K562 (cell line): Measurements from ENCODE around the gene ABR. TPM values are rescaled to one million over a fixed set of nuclear protein-coding genes. Genes with fewer than 3 reads are reported as not detected.

ENCODE experiments used
- ATAC-seq: fragments of 200-7000 bp; cut with Tn5 transposase; 3 replicates; pipeline ENCODE4 v1.9.1; 2020; ENCODE audit warnings: moderate library complexity
- BruUV-seq: library from RNA; stranded (reverse); fragments of 400-500 nt; replicated peaks from 2 replicates; lab custom pipeline; 2021; lab: Mats Ljungman, UMichigan
- CTCF ChIA-PET: fragments of 300-600 bp; formaldehyde crosslinking; extraction: SDS; loops from one replicate; lab custom pipeline; 2021; ENCODE audit warnings: low intra/inter-chr PET ratio; lab: Yijun Ruan, JAX
- POLR2A ChIA-PET: fragments of 300-600, 350-650 bp; sonication (Branson Sonifier 250); formaldehyde crosslinking; extraction: SDS; loops from one replicate; lab custom pipeline; 2021; ENCODE audit warnings: antibody characterized with exemption, inconsistent platforms; lab: Yijun Ruan, JAX
- DNase-seq, 4 experiments: peaks; one replicate each; pipeline versions ENCODE4 v3.0.0 to v3.0.0-alpha.2; 2011 to 2018; ENCODE audit warnings: low spot score in 3 of 4, mixed read lengths in 3 of 4; ENCODE audit errors: extremely low read depth in 1 of 4
- FAIRE-seq: peaks from 2 replicates; lab custom pipeline; 2011; peaks lifted over from hg19 to GRCh38; lab: Jason Lieb, UNC
- H2AFZ ChIP-seq: 2 replicates; pipeline ENCODE4 v1.6.0; 2011; ENCODE audit warnings: low read depth, low read length, control low read depth, inconsistent platforms
- H3K27ac ChIP-seq: fragments of 200-600 bp; 3 replicates; pipeline ENCODE4 v1.8.0; 2011; ENCODE audit warnings: low read depth, mild to moderate bottlenecking, control low read depth, inconsistent platforms, low read length, moderate library complexity, mixed read lengths; ENCODE audit errors: extremely low read depth
- H3K27me3 ChIP-seq, 2 experiments: fragments of 300-600 bp in 1 of 2; 2 replicates in 1 of 2; 3 replicates in 1 of 2; pipeline versions ENCODE4 v1.6.0 to v1.8.0; 2011; ENCODE audit warnings: inconsistent platforms in 2 of 2, low read length in 2 of 2, mild to moderate bottlenecking in 1 of 2, mixed read lengths in 1 of 2, moderate library complexity in 1 of 2; ENCODE audit not compliant: control insufficient read depth in 2 of 2, insufficient read depth in 2 of 2
- H3K36me3 ChIP-seq: fragments of 300-600 bp; 3 replicates; pipeline ENCODE4 v1.8.0; 2011; ENCODE audit warnings: mild to moderate bottlenecking, low read length, inconsistent platforms; ENCODE audit not compliant: control insufficient read depth, insufficient read depth
- H3K4me1 ChIP-seq, 2 experiments: fragments of 200-600 bp in 1 of 2; replicated peaks in 1 of 2; 2 replicates in 1 of 2; 3 replicates in 1 of 2; pipeline versions ENCODE4 v1.5.1 to v1.8.0; 2011; ENCODE audit warnings: inconsistent platforms in 2 of 2, low read length in 2 of 2, mild to moderate bottlenecking in 1 of 2, mixed read lengths in 1 of 2, moderate library complexity in 1 of 2; ENCODE audit not compliant: control insufficient read depth in 2 of 2, insufficient read depth in 2 of 2
- H3K4me2 ChIP-seq: 2 replicates; pipeline ENCODE4 v1.6.1; 2011; ENCODE audit warnings: low read length, control low read depth, inconsistent platforms, mixed read lengths; ENCODE audit not compliant: insufficient read depth
- H3K4me3 ChIP-seq: fragments of 200-600 bp; sonication (generic), shearing (Covaris generic); 2 replicates; pipeline ENCODE4 v1.5.1; 2016; ENCODE audit warnings: control low read depth, inconsistent platforms
- H3K79me2 ChIP-seq: fragments of 200-600 bp; 3 replicates; pipeline ENCODE4 v1.8.0; 2011; ENCODE audit warnings: low read length, inconsistent platforms; ENCODE audit not compliant: control insufficient read depth, insufficient read depth
- H3K9ac ChIP-seq, 2 experiments: 2 replicates each; pipeline versions ENCODE4 v1.6.0 to v1.6.1; 2011; ENCODE audit warnings: low read depth in 2 of 2, low read length in 2 of 2, control low read depth in 1 of 2, inconsistent platforms in 1 of 2, mild to moderate bottlenecking in 1 of 2, mixed read lengths in 1 of 2; ENCODE audit not compliant: insufficient read depth in 1 of 2
- H3K9me1 ChIP-seq: one replicate; pipeline ENCODE4 v1.6.0; 2011; ENCODE audit warnings: inconsistent platforms, mild to moderate bottlenecking, low read length, moderate library complexity; ENCODE audit not compliant: control insufficient read depth, insufficient read depth
- H3K9me3 ChIP-seq: replicated peaks from 2 replicates; pipeline ENCODE4 v1.5.1; 2011; ENCODE audit warnings: low read depth, low read length, inconsistent platforms; ENCODE audit not compliant: control insufficient read depth, insufficient read depth
- H4K20me1 ChIP-seq: replicated peaks from 2 replicates; pipeline ENCODE4 v1.6.1; 2011; ENCODE audit warnings: low read length, inconsistent platforms, mixed read lengths; ENCODE audit not compliant: control insufficient read depth, insufficient read depth
- ARID2 ChIP-seq: fragments of 450-650 bp; IDR thresholded peaks from 2 replicates; pipeline ENCODE4 v1.6.1; 2017; ENCODE audit warnings: antibody characterized with exemption, mild to moderate bottlenecking
- CHCHD3 ChIP-seq: fragments of 250-450 bp; sonication (Bioruptor Pico); IDR thresholded peaks from 2 replicates; pipeline ENCODE4 v2.1.2; 2022; ENCODE audit warnings: mild to moderate bottlenecking
- CREB3L1 ChIP-seq: fragments of 450-650 bp; IDR thresholded peaks from 2 replicates; pipeline ENCODE4 v1.6.1; 2014; ENCODE audit warnings: low read depth, mild to moderate bottlenecking, moderate library complexity, borderline replicate concordance
- DPF2 ChIP-seq: fragments of 450-650 bp; IDR thresholded peaks from 2 replicates; pipeline ENCODE4 v1.6.1; 2016
- EHMT2 ChIP-seq: fragments of 450-650 bp; IDR thresholded peaks from 2 replicates; pipeline ENCODE4 v1.6.1; 2018; ENCODE audit warnings: antibody characterized with exemption
- HSF4 ChIP-seq: fragments of 250-450 bp; sonication (Bioruptor Pico); IDR thresholded peaks from 2 replicates; pipeline ENCODE4 v2.1.2; 2022; ENCODE audit warnings: mild to moderate bottlenecking, moderate library complexity, borderline replicate concordance
- MCM2 ChIP-seq: fragments of 450-650 bp; IDR thresholded peaks from 2 replicates; pipeline ENCODE4 v1.6.1; 2017; ENCODE audit warnings: low read depth, mild to moderate bottlenecking
- MXI1 ChIP-seq: IDR thresholded peaks from 2 replicates; pipeline ENCODE4 v1.6.1; 2011; ENCODE audit warnings: low read depth, mild to moderate bottlenecking, improper control_type of control experiment, low read length
- MYBL2 ChIP-seq, 2 experiments: fragments of 450-650 bp in 1 of 2; sonication (generic) in 1 of 2; formaldehyde crosslinking in 1 of 2; IDR thresholded peaks; 2 replicates each; pipeline versions ENCODE4 v1.6.1 to v1.8.1; 2017 to 2022; ENCODE audit warnings: borderline replicate concordance in 1 of 2, inconsistent platforms in 1 of 2, low read depth in 1 of 2, mild to moderate bottlenecking in 1 of 2, missing genetic modification reagents in 1 of 2, moderate library complexity in 1 of 2
- NEUROD1 ChIP-seq: fragments of 150-350 bp; IDR thresholded peaks from 2 replicates; pipeline ENCODE4 v1.6.1; 2014; ENCODE audit warnings: borderline replicate concordance, low read length, low read depth; ENCODE audit not compliant: partially characterized antibody
- RBM14 ChIP-seq: fragments of 200-400 bp; formaldehyde crosslinking; IDR thresholded peaks from 2 replicates; pipeline ENCODE4 v1.6.1; 2018; ENCODE audit warnings: low read depth, mild to moderate bottlenecking, low read length, moderate library complexity, borderline replicate concordance; ENCODE audit not compliant: insufficient read depth
- SNIP1 ChIP-seq: fragments of 450-650 bp; IDR thresholded peaks from 2 replicates; pipeline ENCODE4 v1.7.1; 2017; ENCODE audit warnings: low read depth, mild to moderate bottlenecking
- TCF7 ChIP-seq: sonication (generic); IDR thresholded peaks from 2 replicates; pipeline ENCODE4 v1.6.1; 2016; ENCODE audit warnings: antibody characterized with exemption, borderline replicate concordance
- THAP7 ChIP-seq: fragments of 250-450 bp; sonication (Bioruptor Pico); IDR thresholded peaks from 2 replicates; pipeline ENCODE4 v1.5.0; 2021
- ZNF134 ChIP-seq: fragments of 250-450 bp; sonication (Bioruptor Pico); conservative IDR thresholded peaks from 2 replicates; pipeline ENCODE4 v1.4.0; 2020
- ZNF512 ChIP-seq: IDR thresholded peaks from 2 replicates; pipeline ENCODE4 v1.6.1; 2016; ENCODE audit warnings: missing genetic modification characterization, missing compliant biosample characterization
- WGBS: fragments of 100-300 bp; shearing (Covaris generic); methylation state at CpG from one replicate; pipeline ENCODE4 v1.1.6; 2016; ENCODE audit warnings: low coverage, mixed read lengths; ENCODE audit not compliant: insufficient coverage; ENCODE audit errors: missing lambda C conversion rate; 5-methylcytosine and 5-hydroxymethylcytosine counted together
- in situ Hi-C: fragments of 300-500 bp; cut with MboI; formaldehyde crosslinking; loops from 4 replicates; pipeline ENCODE4 v1.15.0; 2018; ENCODE audit warnings: inconsistent platforms, mixed read lengths
- intact Hi-C: fragments of 100-400 bp; cut with micrococcal nuclease; formaldehyde crosslinking; loops from 2 replicates; pipeline ENCODE4 v1.14.2; 2022
- polyA plus RNA-seq, 8 experiments: library from polyadenylated mRNA; depleted of rRNA in 4 of 8; stranded (reverse) in 5 of 8; unstranded in 3 of 8; fragments of >200 nt; fragmentation: Nextera tagmentation in 2 of 8; fragmentation: Illumina TruSeq in 1 of 8; extraction: Ambion mirVana in 2 of 8; extraction: Trizol in 1 of 8; gene quantifications; 2 replicates each; pipeline versions ENCODE4 v1.2.1 to v1.2.3, GENCODE V29; 2011 to 2014; ENCODE audit warnings: inconsistent platforms in 1 of 8, missing spikeins in 1 of 8
- total RNA-seq, 7 experiments: library from RNA; depleted of rRNA in 6 of 7; stranded (reverse); fragments of >200 nt in 6 of 7; fragmentation: Illumina TruSeq in 2 of 7; extraction: Trizol in 2 of 7; gene quantifications; 2 replicates each; pipeline versions ENCODE4 v1.2.1 to v1.2.3, GENCODE V29; 2011 to 2021; ENCODE audit warnings: low replicate concordance in 1 of 7

ABR gene
- total and polyA plus RNA-seq, 9 of the 15 experiments (the other 6 are each of a cell fraction or from before 2014, with no cell fraction given), result 0.07 to 1.6 (median 0.37) TPM; not detected in 1

GRCh38 chr17:1159431-1160180 is 20.2 kb downstream of the ABR start:
- no peak overlapping the region for H3K4me3 ChIP-seq
- H3K79me2 ChIP-seq, result no peaks in the 10 kb centered on the region
- in situ Hi-C loops (no loop called here), intact Hi-C loops (no loop called here)
- TF ChIP-seq ZNF134 (CRISPR knock-in tag) (no peak), MYBL2 (IDR thresholded peaks at IDR 0.05; ENCODE audit: low read depth) (no peak), MYBL2 (CRISPR knock-in tag; IDR thresholded peaks at IDR 0.05; ENCODE audit: borderline replicate concordance) (no peak), EHMT2 (no peak), SNIP1 (no peak), NEUROD1 (no peak), ARID2 (no peak), HSF4 (CRISPR knock-in tag) (no peak), ZNF512 (tag) (no peak), MCM2 (no peak), THAP7 (CRISPR knock-in tag) (no peak), TCF7 (no peak), RBM14 (no peak), DPF2 (no peak), CREB3L1 (no peak), MXI1 (no peak), CHCHD3 (no peak)
- POLR2A ChIA-PET, result interaction anchor here (0.6 kb wide), 1 partner anchor 13 kb away, joined by 3 read pairs; no protein-coding TSS in a partner anchor
- H3K9me3 ChIP-seq, result no peaks in the 10 kb centered on the region
- H2AFZ ChIP-seq, result no peak overlapping the region
- H3K36me3 ChIP-seq, result no peaks in the 10 kb centered on the region
- ATAC-seq, result no peak
- no peaks in the 10 kb centered on the region; the same call in 1 of the 2 replicates for H4K20me1 ChIP-seq
- H3K4me1 ChIP-seq, result no peaks in the 10 kb centered on the region
- no peak for FAIRE-seq
- no peak for DNase-seq
- H3K9ac ChIP-seq, result no peak overlapping the region
- WGBS, result 14% methylated on average over 14 of the region's 28 CpGs
- CTCF ChIA-PET, result no interaction called here
- no peak overlapping the region for H3K27ac ChIP-seq
- peaks cover 4 to 55% of the 10 kb centered on the region in 2 experiments for H3K27me3 ChIP-seq
- no peak overlapping the region for H3K4me2 ChIP-seq
- BruUV-seq, result no TSS peak
- no peaks in the 10 kb centered on the region for H3K9me1 ChIP-seq
